ENCODE data around the gene SRBD1.

GRCh38 chr2:45494978-45495293 is 116.1 kb downstream of the SRBD1 start:
- TF ChIP-seq GATA2 (IDR thresholded peaks at IDR 0.05; ENCODE audit: low read depth, low read length) (no peak), GATA3 (IDR thresholded peaks at IDR 0.05; ENCODE audit: low read depth, low read length) (no peak)
